Peyer's patch (tissue), 4 donors: ENCODE data around the gene OR14A2. TPM values are rescaled to one million over a fixed set of nuclear protein-coding genes. Genes with fewer than 3 reads are reported as not detected.

Source experiments
- DNase-seq, 3 donors: peaks; one replicate each; pipeline ENCODE4 v3.0.0-alpha.2; 2017 to 2019
- H3K27ac ChIP-seq, 4 donors: fragments of 200-600 bp; sonication (generic); one replicate each; pipeline ENCODE4 v1.5.1; 2016 to 2019
- H3K27me3 ChIP-seq, 2 donors: fragments of 200-600 bp; sonication (generic); one replicate each; pipeline ENCODE4 v1.5.1; 2019
- H3K36me3 ChIP-seq, 3 donors: fragments of 200-600 bp; sonication (generic); one replicate each; pipeline ENCODE4 v1.5.1; 2016 to 2019
- H3K4me1 ChIP-seq, 4 donors: fragments of 200-600 bp; sonication (generic); one replicate each; pipeline ENCODE4 v1.5.1; 2016 to 2019
- H3K4me3 ChIP-seq, 4 donors: fragments of 200-600 bp; sonication (generic); 1 replicate in 3 of 4; 2 replicates in 1 of 4; pipeline ENCODE4 v1.5.1; 2016 to 2019; ENCODE audit warnings: mild to moderate bottlenecking in 1 of 4
- H3K9me3 ChIP-seq, 4 donors: fragments of 200-600 bp; sonication (generic); one replicate each; pipeline ENCODE4 v1.5.1; 2016 to 2019; ENCODE audit warnings: mild to moderate bottlenecking in 1 of 4
- CTCF ChIP-seq, 6 experiments: fragments of 450-650 bp in 4 of 6; fragments of 200-600 bp in 2 of 6; sonication (generic) in 1 of 6; IDR thresholded peaks; one replicate each; pipeline ENCODE4 v1.5.1; 2017 to 2019; ENCODE audit warnings: antibody characterized with exemption in 6 of 6, mild to moderate bottlenecking in 3 of 6, moderate library complexity in 1 of 6
- POLR2A ChIP-seq, 2 donors: fragments of 450-650 bp; IDR thresholded peaks; one replicate each; pipeline ENCODE4 v1.5.1; 2017; ENCODE audit warnings: antibody characterized with exemption in 2 of 2, mild to moderate bottlenecking in 2 of 2, moderate library complexity in 2 of 2
- total RNA-seq, 4 donors: library from RNA; depleted of rRNA; stranded (reverse); fragments of >200 nt; gene quantifications; one replicate each; pipeline ENCODE4 v1.1.0, GENCODE V29; 2016

Gene OR14A2
- total RNA-seq, 4 donors from 2014 or later = not detected

- Histone ChIP-seq H3K4me3 (no peak overlapping the region), H3K9me3 (no peaks in the 10 kb centered on the region), H3K27ac (no peak overlapping the region), H3K27me3 (no peaks in the 10 kb centered on the region), H3K36me3 (no peaks in the 10 kb centered on the region), H3K4me1 (no peaks in the 10 kb centered on the region)
- TF ChIP-seq POLR2A (IDR thresholded peaks at IDR 0.05) = no peak
- TF ChIP-seq CTCF (IDR thresholded peaks at IDR 0.05) = no peak
- DNase-seq = no peak
These were observed 67.8 kb downstream of the OR14A2 start for GRCh38 chr1:247680171-247680570.

- no peaks in the 10 kb centered on the region for H3K27me3 ChIP-seq
- TF ChIP-seq CTCF (IDR thresholded peaks at IDR 0.05) (no peak), POLR2A (IDR thresholded peaks at IDR 0.05) (no peak)
- H3K4me3 ChIP-seq = no peak within 1 kb of the TSS
- H3K4me1 ChIP-seq = no peaks in the 10 kb centered on the region
- DNase-seq = no peak
- no peaks in the 10 kb centered on the region for H3K36me3 ChIP-seq
- H3K9me3 ChIP-seq = no peaks in the 10 kb centered on the region
- H3K27ac ChIP-seq = no peak within 1 kb of the TSS
These were observed 68.3 kb downstream of the OR14A2 start, which contains the start of gene OR13G1 for GRCh38 chr1:247679639-247680038. TSS of gene OR13G1 (minus strand) at chr1:247679739. CDS start at chr1:247673041, 6,698 bp downstream.

Other genes starting within 250 kb of the OR14A2 start
- not detected for gene OR2C3, start 211.7 kb downstream of the OR14A2 start, total RNA-seq
- gene GCSAML, start 199.0 kb downstream of the OR14A2 start, total RNA-seq = 1 to 10 TPM in 1 of 4 donors, under 1 TPM in 3; 0.18 to 1.7 (median 0.41) TPM
- gene OR2G2, start 159.8 kb downstream of the OR14A2 start, total RNA-seq = not detected
- not detected for gene OR2G3, start 142.6 kb downstream of the OR14A2 start, total RNA-seq
- not detected for gene OR13G1, start 68.4 kb downstream of the OR14A2 start, total RNA-seq
- not detected for gene OR6F1, start 31.5 kb downstream of the OR14A2 start, total RNA-seq
- not detected for gene OR14K1, start 9.5 kb downstream of the OR14A2 start, total RNA-seq
- gene OR1C1, start 12.4 kb upstream of the OR14A2 start, total RNA-seq = not detected
- not detected for gene OR14A16, start 76.0 kb upstream of the OR14A2 start, total RNA-seq
- not detected for gene OR11L1, start 93.8 kb upstream of the OR14A2 start, total RNA-seq
- gene TRIM58, start 109.0 kb upstream of the OR14A2 start, total RNA-seq = 1 to 10 TPM in 1 of 4 donors, not detected in 3; 7.2 TPM
- 1 to 10 TPM in 1 of 4 donors, not detected in 3; 2.5 TPM for gene OR2W3, start 147.4 kb upstream of the OR14A2 start, total RNA-seq
- gene OR2T8, start 172.1 kb upstream of the OR14A2 start, total RNA-seq = not detected
- not detected for gene OR2AJ1, start 176.7 kb upstream of the OR14A2 start, total RNA-seq
- not detected for gene OR2L8, start 200.7 kb upstream of the OR14A2 start, total RNA-seq
- not detected for gene OR2AK2, start 217.1 kb upstream of the OR14A2 start, total RNA-seq